Hypothalamus (tissue), 51 donors: ENCODE measurements around the gene PHC3.

ENCODE experiments used
- DNase-seq, 51 donors: peaks; one replicate each; lab custom pipeline; 2025; lab: John Stamatoyannopoulos, UW

PHC3 gene

GRCh38 chr3:170046269-170047132 is 135.0 kb downstream of the PHC3 start:
- no peak for DNase-seq

DNA sequence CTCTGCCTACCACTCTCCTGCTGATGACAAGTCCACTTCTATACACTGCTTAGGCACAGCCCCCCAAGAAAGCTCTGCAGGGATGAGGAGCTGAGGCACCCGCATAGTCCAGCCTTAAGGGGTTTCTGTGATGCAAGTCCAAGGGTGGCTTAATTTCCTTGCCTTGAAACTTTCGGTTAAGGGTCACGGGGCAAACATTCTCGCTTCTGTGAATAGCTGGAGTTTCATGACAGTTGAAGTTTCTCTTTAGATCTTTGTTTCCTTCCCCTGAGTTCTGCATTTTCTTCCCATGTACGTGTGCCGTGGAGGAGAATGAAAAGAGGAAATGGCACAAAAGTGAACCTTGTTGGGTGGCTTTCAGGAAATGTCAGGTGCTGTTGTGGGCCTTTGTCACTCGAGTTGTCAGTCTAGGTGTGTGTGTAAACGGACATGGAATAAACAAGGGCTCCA is 136.7 kb downstream of the PHC3 start:
- DNase-seq = peak in 2 of 51 donors; percentile 8 to 16

DNA sequence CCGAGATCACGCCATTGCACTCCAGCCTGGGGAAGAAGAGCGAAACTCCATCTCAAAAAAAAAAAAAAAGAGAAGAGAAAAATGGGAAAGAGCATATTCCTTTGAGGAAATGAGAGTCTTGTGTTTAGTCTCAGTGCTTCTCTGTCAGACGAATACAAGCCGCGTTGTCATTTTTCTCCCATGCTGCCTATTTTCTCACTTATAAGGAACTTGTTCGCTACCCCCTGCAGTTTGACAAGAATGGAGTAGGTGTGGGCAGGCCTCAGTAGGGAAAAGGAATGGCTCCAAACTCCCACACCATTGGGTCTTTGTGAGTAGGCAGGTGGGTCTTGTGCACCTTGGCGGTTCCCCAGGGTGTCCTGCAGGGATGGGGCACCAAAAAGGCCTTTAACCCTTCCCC is 137.3 kb downstream of the PHC3 start:
- DNase-seq = no peak

- DNase-seq = peak in 1 of 51 donors; percentile 1
These were observed 138.0 kb downstream of the PHC3 start for GRCh38 chr3:170043506-170043905.

GRCh38 chr3:170040418-170040817 is 141.1 kb downstream of the PHC3 start:
- DNase-seq = no peak

DNA sequence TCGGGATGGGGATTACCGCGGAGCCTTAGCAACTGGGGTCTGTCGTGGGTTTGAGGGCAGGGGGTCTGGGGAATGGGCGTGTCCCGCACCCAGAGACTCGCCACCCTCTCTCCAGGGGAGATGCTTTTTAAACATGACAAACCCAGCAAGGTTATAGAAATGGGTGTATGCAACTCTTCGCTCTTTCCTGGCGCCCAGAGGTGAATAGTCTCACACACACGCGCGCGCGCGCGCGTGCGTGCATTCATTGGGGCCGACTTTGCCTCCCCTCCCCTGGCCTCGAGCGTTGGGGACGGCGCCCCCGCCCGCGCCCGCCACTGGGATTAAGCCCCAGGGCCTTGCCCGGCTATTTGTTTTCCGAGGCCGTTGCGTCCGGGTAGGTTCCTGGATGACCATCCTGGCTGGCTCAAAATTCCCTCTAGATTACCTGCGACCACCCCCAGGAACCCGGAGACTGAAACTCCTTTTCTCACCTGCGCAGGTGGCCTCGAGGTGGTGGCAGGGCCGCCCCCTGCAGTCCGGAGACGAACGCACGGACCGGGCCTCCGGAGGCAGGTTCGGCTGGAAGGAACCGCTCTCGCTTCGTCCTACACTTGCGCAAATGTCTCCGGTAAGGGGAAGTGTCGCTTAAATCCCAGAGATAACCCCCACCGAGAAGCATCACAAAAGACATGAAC is 143.0 kb downstream of the PHC3 start:
- DNase-seq = no peak
